ENCODE measurements around the gene KIAA1210.

- no peak for TF ChIP-seq CTCF (conservative IDR thresholded peaks at IDR 0.05)
- TF ChIP-seq ZFX (IDR thresholded peaks at IDR 0.05): no peak
Observed at GRCh38 chrX:119028733-119029330, 98.8 kb downstream of the KIAA1210 start.

All from C4-2B (cell line).